Measurements from ENCODE around the gene FARP2.
"Not testable (repeated sequence)": the region's sequence is repeated elsewhere in the genome, so short reads cannot be mapped to it uniquely, and the experiment has no call there.

The FARP2 gene

DNA sequence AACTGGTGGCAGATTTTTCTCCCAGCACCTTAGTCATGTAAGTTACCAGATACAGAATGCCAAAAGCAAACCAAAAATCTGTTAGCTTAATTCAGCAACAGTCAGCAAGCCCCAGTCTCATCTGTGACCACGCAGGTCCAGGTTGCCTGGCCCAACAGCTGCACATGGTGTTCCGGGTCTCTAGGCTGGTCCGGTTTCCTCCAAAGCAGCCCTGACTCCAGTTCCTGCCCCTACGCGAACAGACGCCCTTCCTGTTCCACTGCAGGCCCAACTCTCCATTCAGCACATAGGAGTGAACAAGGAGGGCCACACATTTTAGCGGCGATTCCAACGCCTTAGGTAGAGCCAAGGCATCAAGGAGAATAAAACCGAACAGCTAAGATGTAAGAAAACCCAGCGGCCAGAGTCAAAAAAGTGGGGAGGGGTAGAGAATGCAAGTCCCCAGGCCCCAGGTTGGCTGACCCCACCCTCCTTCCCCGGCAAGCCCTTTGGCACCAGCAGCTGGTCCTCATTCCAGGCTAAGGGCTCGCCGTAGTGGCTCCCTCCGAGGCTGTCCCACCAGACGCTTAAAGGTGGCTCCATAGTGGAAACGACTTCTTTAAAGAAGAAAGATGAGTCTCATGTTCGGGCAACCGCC lies 150.8 kb downstream of the FARP2 start:
- no peak for DNase-seq

DNA sequence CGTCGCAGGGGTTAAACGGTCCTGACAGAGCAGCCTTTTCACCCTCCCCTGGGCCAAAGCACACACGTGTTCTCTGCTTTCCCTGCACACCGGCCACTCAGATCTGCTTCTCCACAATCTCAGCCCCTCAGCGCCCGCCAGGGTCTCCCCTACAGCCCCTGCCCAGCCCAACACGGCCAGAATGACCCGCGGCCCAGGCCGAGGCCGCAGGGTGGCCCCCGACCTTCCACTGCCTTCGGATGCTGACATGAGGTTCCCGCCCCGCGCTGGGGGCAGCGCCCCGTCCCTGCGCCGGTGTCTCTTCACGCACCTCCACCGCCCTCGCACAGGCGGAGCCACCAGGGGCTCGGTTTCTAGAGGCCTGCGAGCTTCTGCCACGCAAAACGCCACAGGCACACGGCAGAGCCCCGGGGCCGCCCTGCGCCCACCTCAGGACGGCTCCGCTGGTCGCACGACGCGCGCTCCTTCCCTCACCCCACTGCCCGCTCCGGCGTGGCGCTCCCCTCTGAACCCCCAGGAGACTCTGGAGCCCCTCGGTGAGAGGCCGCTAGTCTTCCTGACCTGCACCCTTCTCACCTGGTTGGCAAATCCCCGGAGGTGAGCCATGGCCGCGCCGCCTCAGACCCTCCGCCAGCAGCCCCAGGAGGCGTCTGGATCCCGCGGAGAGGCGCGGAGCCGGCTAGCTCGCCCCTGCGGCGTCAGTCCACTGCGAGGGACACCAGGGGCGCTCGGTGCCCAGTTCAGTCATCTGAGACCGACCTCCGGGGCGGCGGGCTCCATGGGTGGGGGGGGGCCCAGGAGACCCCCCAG lies 151.6 kb downstream of the FARP2 start:
- DNase-seq = no peak

DNA sequence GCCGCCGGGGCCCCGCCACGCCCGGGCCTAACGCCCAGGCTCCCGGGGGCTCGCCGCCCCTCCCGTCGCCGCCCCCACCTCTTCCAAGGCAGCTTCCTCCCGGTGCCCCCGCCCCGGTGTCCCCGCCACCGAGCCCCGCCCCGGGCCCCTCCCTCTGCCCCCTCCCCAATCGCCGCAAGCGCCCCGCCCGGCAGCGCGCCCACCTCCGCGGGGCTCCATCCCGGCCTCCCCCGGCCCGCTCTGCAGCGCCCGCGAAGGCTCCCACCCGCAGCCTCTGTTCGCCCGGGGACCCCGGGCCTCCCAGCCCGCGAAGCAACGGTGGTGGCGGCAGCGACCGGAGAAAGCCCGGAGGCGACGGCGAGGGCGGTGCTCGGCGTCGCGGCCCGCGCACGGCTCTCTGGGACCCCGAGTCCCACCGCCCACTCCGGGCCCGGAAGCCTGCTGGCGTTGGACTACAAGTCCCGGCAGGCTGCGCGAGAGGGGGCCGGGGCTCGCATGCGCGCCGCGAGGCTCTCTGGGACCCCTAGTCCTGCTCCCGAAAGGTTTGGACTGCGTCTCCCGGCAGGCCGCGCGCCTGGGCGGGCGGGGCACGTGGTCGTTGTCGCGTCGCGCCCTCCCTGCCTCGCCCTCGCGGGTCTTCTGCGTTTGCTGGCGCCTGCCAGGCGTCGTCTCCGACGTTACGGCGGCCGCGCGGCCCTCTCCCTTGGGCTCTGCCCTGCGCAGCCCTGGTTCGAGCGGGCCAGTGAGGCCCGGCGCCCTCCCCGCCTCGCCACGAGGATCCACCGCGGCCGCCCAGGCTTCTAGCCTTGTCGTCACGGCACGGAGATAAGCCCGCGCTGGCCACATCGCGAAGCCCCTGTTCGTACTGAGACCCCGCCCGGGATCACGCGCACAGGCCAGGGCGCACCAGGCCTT lies 152.4 kb downstream of the FARP2 start, which contains the start of gene STK25:
TSS of gene STK25 (minus strand) at position 345 of the 915 bp plus-strand sequence. CDS start 549 bp downstream, outside the sequence.
- DNase-seq = peak; percentile 98

DNA sequence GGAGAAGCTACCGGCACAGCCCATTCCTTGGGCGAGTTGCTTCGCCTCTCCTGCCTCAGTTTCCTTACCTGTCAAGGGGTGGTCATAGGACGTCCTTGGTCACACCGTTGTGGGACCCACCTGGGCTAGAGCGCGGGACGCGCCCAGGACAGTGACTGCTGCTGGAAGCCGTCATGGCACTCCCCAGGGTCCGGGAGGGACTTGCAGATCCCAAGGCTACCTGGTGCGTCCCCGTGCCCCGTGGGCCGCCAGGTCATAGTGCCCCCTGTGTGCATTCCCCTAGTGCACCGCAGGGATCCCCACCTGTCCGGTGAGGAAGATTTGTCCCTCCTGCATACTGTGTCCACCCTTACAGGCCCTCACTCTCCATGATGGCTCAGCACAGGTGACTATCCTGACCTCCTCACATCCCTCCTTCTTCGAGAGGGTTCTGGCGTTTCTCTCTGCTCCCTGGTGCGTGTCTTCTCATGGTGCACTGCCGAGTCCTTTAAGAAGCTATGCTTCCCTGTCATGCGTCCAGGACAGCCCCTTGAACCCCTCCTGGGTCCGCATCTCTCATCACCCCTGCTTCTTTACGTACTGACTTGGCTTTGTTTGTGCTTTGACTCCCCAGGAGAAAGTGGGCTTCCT lies 153.2 kb downstream of the FARP2 start:
- DNase-seq = no peak

DNA sequence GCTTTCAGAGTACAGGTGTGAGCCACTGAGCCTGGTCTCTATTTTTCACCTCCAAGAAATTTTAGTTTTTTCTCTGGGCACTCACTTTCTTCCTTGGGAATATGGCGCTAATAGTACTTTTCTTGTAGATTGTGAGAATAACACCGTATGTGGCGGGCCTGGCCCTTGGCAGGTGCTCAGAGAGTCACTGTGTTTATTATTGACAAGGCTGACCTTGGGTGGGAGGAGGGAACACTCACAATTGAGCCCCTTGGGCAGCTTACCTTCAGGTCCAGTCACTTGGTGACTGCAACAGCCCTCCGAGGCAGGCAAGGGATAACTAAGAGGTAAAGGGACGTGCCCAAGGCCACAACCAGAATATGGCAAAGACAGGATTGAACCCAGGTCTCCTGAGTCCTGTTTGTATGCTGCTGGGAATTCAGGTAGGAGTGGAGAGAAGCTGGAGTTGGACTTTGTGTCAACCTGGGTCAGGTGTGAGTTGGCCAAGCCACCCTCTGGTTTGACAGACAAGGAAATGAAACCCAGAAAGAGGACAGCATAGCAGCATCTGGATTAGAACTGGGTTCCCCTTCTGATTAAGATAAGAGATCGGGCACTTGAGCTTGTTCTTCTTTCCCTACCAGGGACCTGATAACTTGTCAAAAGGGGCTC lies 155.1 kb downstream of the FARP2 start:
- DNase-seq = no peak

DNA sequence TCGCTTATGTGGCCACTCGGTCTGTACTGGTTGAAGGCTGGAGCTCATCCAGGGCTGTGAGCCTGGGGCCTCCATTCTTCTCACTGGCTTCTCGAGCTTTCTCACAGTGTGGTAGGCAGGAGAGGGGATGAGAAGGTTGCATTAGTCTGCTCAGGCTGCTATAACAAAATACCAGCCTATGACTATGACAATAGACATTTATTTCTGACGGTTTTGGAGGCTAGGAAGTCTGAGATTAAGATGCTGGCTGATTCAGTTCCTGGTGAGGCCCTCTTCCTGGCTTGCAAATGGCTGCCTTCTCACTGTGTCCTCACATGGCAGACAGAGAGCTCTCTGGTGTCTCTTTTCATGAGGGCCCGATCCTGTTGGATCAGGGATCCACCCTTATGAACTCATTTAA lies 158.5 kb downstream of the FARP2 start:
- DNase-seq = no peak

- no peak for DNase-seq
These were observed 159.1 kb downstream of the FARP2 start for GRCh38 chr2:241514986-241515737.

DNA sequence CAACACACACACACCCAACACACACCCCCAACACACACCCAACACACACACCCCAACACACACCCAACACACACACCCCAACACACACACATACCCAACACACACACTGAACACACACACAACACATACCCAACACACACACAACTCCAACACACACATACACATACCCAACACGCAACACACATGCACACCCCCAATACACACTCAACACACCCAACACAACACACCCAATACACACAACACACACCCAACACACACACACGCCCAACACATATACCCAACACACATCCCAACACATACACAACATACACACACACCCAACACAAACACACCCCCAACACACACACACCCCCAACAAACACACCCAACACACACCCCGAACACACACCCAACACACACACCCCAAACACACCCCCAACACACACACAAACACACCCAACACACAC lies 160.5 kb downstream of the FARP2 start:
- DNase-seq = no peak

- no peak for DNase-seq
These were observed 161.2 kb downstream of the FARP2 start for GRCh38 chr2:241517297-241517696.

DNA sequence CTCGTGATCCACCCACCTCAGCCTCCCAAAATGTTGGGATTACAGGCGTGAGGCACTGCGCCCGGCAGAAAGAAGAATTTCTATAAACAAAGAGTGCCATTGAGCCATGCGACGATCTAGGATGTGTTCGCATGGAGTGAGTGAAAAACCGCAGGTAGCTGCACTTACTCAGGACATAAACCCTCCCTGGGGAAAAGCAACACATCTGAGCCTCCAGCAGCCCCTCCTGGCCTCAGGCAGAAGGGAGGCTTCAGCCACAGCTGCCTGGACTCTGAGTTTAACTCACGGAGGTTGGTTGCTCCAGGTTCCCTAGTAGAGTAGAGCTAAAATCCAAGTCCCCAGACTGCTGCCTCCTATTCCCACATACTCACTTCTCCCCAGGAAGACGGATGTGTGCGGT lies 163.6 kb downstream of the FARP2 start:
- no peak for DNase-seq

DNA sequence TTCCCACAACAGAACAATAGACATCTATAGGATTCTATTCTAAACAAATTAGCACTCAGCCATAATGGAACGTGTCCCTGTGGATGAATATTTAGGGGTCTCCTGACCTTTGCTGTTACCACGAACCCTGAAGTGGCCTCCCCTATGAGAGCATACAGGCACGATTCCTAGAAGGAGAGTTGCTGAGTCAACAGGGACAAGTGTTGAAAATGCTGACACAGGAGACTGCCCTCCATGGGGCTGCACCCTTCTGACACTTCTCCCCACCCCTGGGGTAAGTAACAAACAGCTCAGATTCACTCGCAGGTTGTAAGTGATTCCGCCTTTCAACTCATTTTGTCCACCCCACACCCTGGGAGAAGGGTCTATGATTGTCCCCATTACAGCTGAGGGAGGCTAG lies 166.4 kb downstream of the FARP2 start:
- DNase-seq = no peak

DNA sequence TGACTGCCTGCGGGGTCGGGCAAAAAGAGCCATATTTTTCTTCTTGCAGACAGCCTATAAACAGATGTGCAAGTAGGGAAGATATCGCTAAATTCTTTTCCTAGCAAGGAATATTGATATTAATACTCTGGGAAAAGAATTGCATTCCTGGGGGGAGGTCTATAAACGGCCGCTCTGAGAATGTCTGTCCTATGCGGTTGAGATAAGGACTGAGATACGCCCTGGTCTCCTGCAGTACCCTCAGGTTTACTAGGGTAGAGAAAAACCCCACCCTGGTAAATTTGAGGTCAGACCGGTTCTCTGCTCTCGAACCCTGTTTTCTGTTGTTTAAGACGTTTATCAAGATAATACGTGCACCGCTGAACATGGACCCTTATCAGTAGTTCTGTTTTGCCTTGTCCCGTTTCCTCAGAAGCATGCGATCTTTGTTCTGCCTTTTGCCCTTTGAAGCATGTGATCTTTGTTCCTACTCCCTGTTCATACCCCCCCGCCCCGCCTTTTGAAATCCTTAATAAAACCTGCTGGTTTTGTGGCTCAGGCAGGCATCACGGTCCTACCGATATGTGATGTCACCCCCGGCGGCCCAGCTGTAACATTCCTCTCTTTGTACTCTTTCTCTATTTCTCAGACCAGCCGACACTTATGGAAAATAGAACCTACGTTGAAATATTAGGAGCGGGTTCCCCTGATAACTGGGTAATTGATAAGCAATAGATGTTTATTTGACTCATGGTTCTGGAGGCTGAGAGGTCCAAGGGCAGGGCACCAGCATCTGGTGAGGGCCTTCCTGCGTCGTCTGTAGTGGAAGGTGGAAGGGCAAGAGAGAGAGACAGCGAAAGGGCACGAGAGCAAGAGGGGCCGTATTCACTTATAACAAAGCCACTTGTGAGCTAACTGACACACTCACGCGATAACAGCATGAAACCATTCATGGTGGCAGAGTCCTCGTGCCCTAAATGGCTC lies 170.0 kb downstream of the FARP2 start:
- DNase-seq = not testable (repeated sequence)

DNA sequence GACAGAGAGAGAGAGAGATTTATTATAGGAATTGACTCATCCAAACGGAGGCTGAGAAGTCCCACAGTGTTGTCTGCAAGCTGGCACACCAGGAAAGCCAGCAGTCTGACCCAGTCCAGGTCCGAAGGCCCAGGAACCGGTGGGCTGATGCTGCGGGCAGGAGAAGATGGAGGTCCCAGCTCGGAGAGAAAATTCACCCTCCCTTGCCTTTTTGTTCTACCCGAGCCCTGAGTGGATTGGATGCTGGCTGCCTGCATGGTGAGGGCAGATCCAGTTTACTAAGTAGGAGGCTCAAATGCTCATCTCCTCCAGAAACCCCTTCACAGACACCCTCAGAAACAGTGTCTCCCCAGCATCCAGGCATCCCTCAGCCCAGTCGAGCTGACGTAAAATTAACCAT lies 174.5 kb downstream of the FARP2 start:
- no peak for DNase-seq

DNA sequence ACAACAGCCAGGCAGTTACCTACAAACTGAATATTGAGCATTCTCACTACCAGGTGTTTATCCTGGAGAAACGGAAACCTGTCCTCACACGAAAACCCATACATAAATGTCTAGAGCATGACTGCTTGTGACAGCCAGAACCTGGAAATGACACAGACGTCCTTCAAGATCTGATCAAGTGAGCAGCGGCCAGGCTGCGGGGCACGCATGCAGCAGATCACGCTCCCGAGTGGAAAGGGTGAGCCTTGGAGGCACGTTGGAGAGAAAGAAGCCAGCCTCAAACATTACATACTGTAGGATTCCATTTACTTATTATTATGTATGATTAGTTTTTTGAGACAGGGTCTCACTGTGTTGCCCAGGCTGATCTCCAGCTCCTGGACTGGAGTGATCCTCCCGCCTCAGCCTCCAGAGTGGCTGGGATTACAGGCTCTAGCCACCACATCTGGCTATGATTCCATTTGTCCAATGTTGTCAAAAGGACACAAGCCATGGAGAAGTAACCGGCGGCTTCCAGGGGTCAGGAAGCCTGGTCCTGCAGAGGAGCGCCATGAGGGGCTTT lies 175.2 kb downstream of the FARP2 start:
- DNase-seq = no peak

DNA sequence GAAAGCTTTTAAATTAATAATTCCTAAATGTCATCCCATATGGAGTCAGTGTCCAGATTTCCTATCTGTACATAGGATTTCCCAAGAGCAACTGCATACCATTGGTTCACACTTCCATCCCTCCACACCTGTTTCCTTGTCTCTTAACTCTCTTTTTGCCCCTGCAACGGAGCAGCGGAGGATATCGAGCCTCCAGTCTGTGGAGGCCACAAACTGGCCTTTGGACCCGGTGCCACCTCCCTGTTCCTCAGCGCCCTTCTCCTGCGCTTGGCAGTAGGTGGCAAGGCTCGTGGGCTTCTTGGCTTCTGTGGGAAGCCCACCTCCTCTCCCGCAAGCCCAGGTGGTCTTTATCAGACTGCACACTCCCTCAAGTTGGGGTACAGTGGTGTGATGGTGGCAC lies 176.1 kb downstream of the FARP2 start:
- no peak for DNase-seq

GRCh38 chr2:241532733-241533601 lies 176.9 kb downstream of the FARP2 start:
- DNase-seq = no peak

DNA sequence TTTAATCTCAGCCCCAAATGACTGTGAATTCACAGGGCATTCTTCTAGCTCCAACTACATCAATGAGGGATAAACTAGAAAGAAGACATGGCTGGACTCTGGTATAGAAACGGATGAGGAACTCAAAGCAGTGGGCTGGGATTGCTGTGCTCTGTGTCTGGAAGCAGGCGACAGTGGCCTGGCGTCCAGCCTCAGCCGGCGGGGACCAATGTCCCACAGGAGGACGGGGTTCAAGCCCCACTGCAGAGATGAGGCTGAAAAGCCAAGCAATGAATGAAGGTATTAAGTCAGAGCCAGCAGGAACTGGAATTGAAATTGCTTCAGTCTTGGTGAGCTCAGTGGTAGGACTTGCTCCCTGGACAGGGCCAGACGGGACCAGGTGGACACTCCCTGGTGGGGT lies 178.2 kb downstream of the FARP2 start:
- no peak for DNase-seq

DNA sequence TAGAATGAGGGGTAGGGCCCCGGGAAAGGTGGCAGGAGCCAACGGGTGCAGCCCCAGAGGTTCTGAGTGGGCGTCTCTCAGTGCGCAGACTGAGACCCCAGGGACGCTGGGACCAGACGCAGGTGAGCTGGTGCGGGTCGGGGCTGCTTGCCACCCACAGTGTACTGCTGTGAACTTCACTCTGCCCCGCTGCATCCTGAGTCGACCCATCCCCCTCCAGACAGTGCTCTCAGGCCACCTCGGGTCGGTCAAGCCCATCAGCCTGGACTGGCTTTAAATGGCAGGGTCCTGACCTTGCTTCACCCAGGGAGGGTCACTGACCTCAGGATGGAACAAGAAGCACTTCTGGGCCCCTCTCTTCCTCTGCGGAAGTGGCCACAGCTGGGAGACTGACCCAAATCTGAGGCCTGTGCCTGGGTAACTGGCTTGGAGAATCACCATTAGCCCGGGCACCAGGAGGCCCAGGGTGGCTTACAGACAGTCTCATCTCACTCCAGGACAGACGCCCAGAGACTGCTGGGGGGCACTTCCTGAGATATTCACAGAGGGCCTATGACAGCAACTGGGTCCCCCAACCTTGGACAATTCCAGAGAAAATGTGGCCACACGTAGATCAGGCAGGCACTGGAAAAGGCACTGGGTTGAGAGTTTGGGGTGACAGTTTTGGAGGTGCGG lies 178.8 kb downstream of the FARP2 start:
- no peak for DNase-seq
